ENCODE data around the gene PLAU.

PLAU gene

DNA sequence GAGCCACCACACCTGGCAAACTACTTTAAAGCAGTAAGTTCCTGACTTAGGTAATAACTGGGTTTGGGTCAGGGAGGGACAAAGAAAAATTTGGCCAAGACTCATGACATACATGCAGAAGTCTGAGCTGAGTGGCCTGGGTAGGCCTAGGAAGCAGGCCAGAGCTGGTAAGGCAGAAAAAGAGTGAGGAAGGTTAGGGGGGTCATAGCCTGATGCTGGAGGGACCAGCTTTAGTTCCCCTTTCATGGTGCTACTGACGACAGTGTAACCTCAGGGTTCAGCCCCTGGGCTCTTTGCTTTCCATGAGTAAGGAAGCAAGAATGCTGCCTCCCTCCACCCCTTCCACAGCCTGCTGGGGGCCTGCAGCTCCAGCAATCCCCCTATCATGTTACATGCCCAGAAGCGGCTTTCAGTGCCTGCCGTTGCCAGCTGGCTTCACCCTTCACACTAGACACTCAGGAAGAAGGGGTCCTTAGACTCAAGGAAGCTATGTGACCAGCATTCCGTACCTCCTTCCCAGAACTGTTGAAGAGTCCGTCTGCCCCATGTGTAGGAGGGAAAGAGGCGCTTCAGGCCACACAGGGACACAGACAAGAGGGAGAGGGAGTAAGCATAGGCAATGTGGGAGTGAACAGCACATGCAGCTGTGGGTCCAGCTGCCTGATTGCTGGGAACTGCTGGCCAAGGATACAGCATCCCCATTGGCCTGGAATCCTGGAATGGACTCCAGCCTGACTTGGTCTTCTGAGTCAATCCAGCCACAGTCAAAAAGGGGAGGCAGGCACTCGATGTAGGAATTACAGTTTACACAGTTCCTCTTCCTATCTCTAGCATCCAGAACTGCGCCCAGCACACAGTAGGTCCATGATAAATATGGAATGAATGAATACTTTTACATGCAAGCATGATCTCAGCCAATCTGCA is 4.1 kb upstream of the PLAU start:
- no peak for TF ChIP-seq EZH2 (IDR thresholded peaks at IDR 0.05; ENCODE audit: borderline replicate concordance, low read length)
- TF ChIP-seq, protein P1, sequence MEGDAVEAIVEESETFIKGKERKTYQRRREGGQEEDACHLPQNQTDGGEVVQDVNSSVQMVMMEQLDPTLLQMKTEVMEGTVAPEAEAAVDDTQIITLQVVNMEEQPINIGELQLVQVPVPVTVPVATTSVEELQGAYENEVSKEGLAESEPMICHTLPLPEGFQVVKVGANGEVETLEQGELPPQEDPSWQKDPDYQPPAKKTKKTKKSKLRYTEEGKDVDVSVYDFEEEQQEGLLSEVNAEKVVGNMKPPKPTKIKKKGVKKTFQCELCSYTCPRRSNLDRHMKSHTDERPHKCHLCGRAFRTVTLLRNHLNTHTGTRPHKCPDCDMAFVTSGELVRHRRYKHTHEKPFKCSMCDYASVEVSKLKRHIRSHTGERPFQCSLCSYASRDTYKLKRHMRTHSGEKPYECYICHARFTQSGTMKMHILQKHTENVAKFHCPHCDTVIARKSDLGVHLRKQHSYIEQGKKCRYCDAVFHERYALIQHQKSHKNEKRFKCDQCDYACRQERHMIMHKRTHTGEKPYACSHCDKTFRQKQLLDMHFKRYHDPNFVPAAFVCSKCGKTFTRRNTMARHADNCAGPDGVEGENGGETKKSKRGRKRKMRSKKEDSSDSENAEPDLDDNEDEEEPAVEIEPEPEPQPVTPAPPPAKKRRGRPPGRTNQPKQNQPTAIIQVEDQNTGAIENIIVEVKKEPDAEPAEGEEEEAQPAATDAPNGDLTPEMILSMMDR (IDR thresholded peaks at IDR 0.05; ENCODE audit: low read length), result no peak
- no peak overlapping the region for H3K4me2 ChIP-seq (ENCODE audit: low read length)
- H3K27me3 ChIP-seq (ENCODE audit: insufficient read depth, low read length), result no peaks in the 10 kb centered on the region
- no peaks in the 10 kb centered on the region for H4K20me1 ChIP-seq (ENCODE audit: insufficient read depth, low read length)
- H3K9ac ChIP-seq (ENCODE audit: low read length), result no peak overlapping the region
- no peaks in the 10 kb centered on the region for H3F3A ChIP-seq (ENCODE audit: insufficient read depth, low read length)
- H3K4me1 ChIP-seq (ENCODE audit: insufficient read depth, low read length, severe bottlenecking), result peaks cover 20% of the 10 kb centered on the region
- H3K27ac ChIP-seq (ENCODE audit: low read depth, low read length, poor library complexity, severe bottlenecking), result no peak overlapping the region
- no peak overlapping the region for H3K4me3 ChIP-seq (ENCODE audit: low read depth, low read length, poor library complexity, severe bottlenecking)
- no peak overlapping the region for H2AFZ ChIP-seq (ENCODE audit: low read length)
- no peaks in the 10 kb centered on the region for H3K9me3 ChIP-seq (ENCODE audit: low read length)
- H3K79me2 ChIP-seq (ENCODE audit: insufficient read depth, low read length), result no peaks in the 10 kb centered on the region
- H3K9me2 ChIP-seq (ENCODE audit: low read depth, low read length), result no peaks in the 10 kb centered on the region
- H3K36me3 ChIP-seq (ENCODE audit: insufficient read depth, low read length), result no peaks in the 10 kb centered on the region

DNA sequence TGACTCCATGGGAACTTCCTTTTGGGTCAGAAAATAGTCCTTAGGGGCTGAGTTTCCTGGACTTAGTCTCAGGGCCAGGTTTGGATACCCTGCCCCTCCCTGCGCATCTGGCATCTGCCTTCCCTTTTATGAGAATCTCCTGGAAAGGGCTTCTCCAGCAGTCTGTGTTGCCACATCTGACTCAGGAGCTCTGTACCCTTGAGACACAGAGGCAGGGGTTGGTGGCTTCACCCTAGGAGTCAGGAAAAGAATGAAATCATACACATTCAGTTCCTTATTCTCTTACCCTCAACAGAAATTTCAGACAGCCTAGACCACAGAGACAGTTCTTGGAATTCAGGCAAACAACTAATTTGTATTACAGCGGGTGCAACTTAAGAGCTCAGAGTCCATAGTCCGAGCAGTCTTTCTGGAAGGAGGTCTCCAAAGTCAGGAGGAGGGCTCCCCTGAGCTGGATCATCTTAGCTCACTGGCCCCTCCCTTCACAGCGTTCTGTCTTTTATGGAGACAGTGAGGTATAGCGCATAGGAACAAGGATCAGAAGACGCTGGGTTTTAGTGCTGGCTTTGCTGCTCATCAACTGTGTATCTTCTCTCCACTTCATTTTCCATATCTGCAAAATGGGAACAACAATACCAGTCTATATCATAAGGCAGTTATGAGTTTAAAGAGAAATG is 3.0 kb upstream of the PLAU start:
- Histone ChIP-seq H3K4me3 (ENCODE audit: low read depth, low read length, poor library complexity, severe bottlenecking) (no peak overlapping the region), H3K27ac (ENCODE audit: low read depth, low read length, poor library complexity, severe bottlenecking) (no peak overlapping the region), H3K36me3 (ENCODE audit: insufficient read depth, low read length) (no peaks in the 10 kb centered on the region), H2AFZ (ENCODE audit: low read length) (no peak overlapping the region), H3K9me2 (ENCODE audit: low read depth, low read length) (no peaks in the 10 kb centered on the region), H4K20me1 (ENCODE audit: insufficient read depth, low read length) (no peaks in the 10 kb centered on the region), H3K79me2 (ENCODE audit: insufficient read depth, low read length) (no peaks in the 10 kb centered on the region), H3K4me2 (ENCODE audit: low read length) (peak overlapping the region; percentile 56; the same call in 1 of the 2 replicates), H3K4me1 (ENCODE audit: insufficient read depth, low read length, severe bottlenecking) (peaks cover 20% of the 10 kb centered on the region), H3K27me3 (ENCODE audit: insufficient read depth, low read length) (no peaks in the 10 kb centered on the region), H3K9ac (ENCODE audit: low read length) (no peak overlapping the region), H3K9me3 (ENCODE audit: low read length) (no peaks in the 10 kb centered on the region), H3F3A (ENCODE audit: insufficient read depth, low read length) (no peaks in the 10 kb centered on the region)
- TF ChIP-seq, protein P1 (IDR thresholded peaks at IDR 0.05; ENCODE audit: low read length), result no peak
- no peak for TF ChIP-seq EZH2 (IDR thresholded peaks at IDR 0.05; ENCODE audit: borderline replicate concordance, low read length)

DNA sequence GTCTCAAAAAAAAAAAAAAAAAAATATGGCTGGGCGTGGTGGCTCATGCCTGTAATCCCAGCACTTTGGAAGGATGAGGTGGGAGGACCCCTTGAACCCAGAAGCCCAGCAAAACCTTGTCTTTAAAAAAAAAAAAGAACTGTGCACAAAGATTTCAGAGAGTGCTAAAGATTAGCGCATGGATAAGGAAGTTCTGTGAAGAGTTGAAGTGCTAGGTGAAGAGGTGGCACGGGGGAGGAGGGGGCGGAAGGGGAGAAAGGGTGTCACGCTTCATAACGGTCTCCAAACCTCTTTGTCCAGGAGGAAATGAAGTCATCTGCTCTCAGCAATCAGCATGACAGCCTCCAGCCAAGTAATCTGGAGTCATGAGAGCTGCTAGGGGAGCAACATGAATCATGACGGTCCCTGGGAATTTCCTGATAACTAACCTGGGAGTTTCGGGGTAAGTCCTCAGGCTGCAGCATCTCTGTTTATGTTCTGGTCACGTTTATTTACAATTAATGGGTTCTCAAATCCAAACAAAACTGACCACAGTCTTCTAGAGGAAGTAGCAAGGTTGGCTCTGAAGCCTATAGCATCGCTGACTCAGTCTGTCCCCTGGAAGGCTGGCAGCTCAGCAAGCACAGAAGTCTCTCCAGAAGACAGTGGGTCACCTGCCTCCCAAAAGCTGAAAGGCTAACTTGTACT is 1.9 kb upstream of the PLAU start:
- TF ChIP-seq, protein P1 (IDR thresholded peaks at IDR 0.05; ENCODE audit: low read length), result no peak
- TF ChIP-seq EZH2 (IDR thresholded peaks at IDR 0.05; ENCODE audit: borderline replicate concordance, low read length), result no peak

More for the DNA sequence above, 1.9 kb upstream of the PLAU start:
- Histone ChIP-seq H3K9ac (ENCODE audit: low read length) (no peak overlapping the region), H3K79me2 (ENCODE audit: insufficient read depth, low read length) (no peaks in the 10 kb centered on the region), H3K27me3 (ENCODE audit: insufficient read depth, low read length) (no peaks in the 10 kb centered on the region), H3K27ac (ENCODE audit: low read depth, low read length, poor library complexity, severe bottlenecking) (no peak overlapping the region), H2AFZ (ENCODE audit: low read length) (no peak overlapping the region), H3K4me2 (ENCODE audit: low read length) (peak overlapping the region; percentile 56), H3F3A (ENCODE audit: insufficient read depth, low read length) (no peaks in the 10 kb centered on the region), H4K20me1 (ENCODE audit: insufficient read depth, low read length) (no peaks in the 10 kb centered on the region), H3K4me3 (ENCODE audit: low read depth, low read length, poor library complexity, severe bottlenecking) (peak overlapping the region; percentile 33), H3K4me1 (ENCODE audit: insufficient read depth, low read length, severe bottlenecking) (peaks cover 20% of the 10 kb centered on the region), H3K9me2 (ENCODE audit: low read depth, low read length) (no peaks in the 10 kb centered on the region), H3K9me3 (ENCODE audit: low read length) (no peaks in the 10 kb centered on the region), H3K36me3 (ENCODE audit: insufficient read depth, low read length) (no peaks in the 10 kb centered on the region)

All from OCI-LY1 (cell line).